GM18951 (cell line): ENCODE measurements around the gene MSTO1.
"Not testable (repeated sequence)": the region's sequence is repeated elsewhere in the genome, so short reads cannot be mapped to it uniquely, and the experiment has no call there.

Experiments
- POLR2A ChIP-seq: IDR thresholded peaks from 4 replicates; pipeline ENCODE4 v1.6.1; 2011; ENCODE audit warnings: mild to moderate bottlenecking; ENCODE audit not compliant: insufficient read length, insufficient read depth; ENCODE audit errors: extremely low read depth
- in situ Hi-C: fragments of 300-500 bp; cut with MboI; formaldehyde crosslinking; loops from one replicate; pipeline ENCODE4 v1.12.0; 2022; ENCODE audit warnings: low sequenced_read_pairs, mixed read lengths, inconsistent platforms; ENCODE audit not compliant: unreplicated experiment

Gene MSTO1

GRCh38 chr1:155596864-155597263 is 13.2 kb upstream of the MSTO1 start:
- in situ Hi-C loops, result loop anchor here (25.0 kb wide), 1 partner anchor 235 kb away; no protein-coding TSS in a partner anchor
- TF ChIP-seq POLR2A, result no peak

GRCh38 chr1:155598842-155599331 is 11.1 kb upstream of the MSTO1 start:
- no peak for TF ChIP-seq POLR2A
- in situ Hi-C loops, result loop anchor here (25.0 kb wide), 1 partner anchor 237 kb away; no protein-coding TSS in a partner anchor

- in situ Hi-C loops, result loop anchor here (25.0 kb wide), 1 partner anchor 238 kb away; no protein-coding TSS in a partner anchor
Observed at GRCh38 chr1:155599828-155600572, 10.0 kb upstream of the MSTO1 start.

GRCh38 chr1:155607708-155608107 is 2.3 kb upstream of the MSTO1 start:
- in situ Hi-C loops, result no loop called here
- no peak for TF ChIP-seq POLR2A

GRCh38 chr1:155608888-155609225 is 1.2 kb upstream of the MSTO1 start:
- in situ Hi-C loops, result no loop called here

GRCh38 chr1:155610257-155610647 is 234 bp downstream of the MSTO1 start:
- in situ Hi-C loops, result not testable (repeated sequence)

More at GRCh38 chr1:155608888-155609225, 1.2 kb upstream of the MSTO1 start:
- TF ChIP-seq POLR2A, result no peak

- in situ Hi-C loops, result not testable (repeated sequence)
Observed at GRCh38 chr1:155613226-155613625, 3.2 kb downstream of the MSTO1 start.

- TF ChIP-seq POLR2A, result no peak
- in situ Hi-C loops, result no loop called here
Observed at GRCh38 chr1:155622191-155622590, 12.2 kb downstream of the MSTO1 start.

- no peak for TF ChIP-seq POLR2A
- in situ Hi-C loops, result no loop called here
Observed at GRCh38 chr1:155623357-155623756, 13.3 kb downstream of the MSTO1 start.

- in situ Hi-C loops, result not testable (repeated sequence)
Observed at GRCh38 chr1:155626428-155626827, 16.4 kb downstream of the MSTO1 start.

- TF ChIP-seq POLR2A, result no peak
- in situ Hi-C loops, result no loop called here
Observed at GRCh38 chr1:155636397-155637153, 26.6 kb downstream of the MSTO1 start.

- in situ Hi-C loops, result no loop called here
- no peak for TF ChIP-seq POLR2A
Observed at GRCh38 chr1:155640367-155640766, 30.3 kb downstream of the MSTO1 start.

- in situ Hi-C loops, result not testable (repeated sequence)
Observed at GRCh38 chr1:155642559-155643180, 32.7 kb downstream of the MSTO1 start.

GRCh38 chr1:155643230-155643629 is 33.2 kb downstream of the MSTO1 start:
- in situ Hi-C loops, result no loop called here
- TF ChIP-seq POLR2A, result no peak
